Vagina (tissue), 2 donors: ENCODE measurements around the gene LCE1A.

Experiments
- POLR2A ChIP-seq, 2 donors: fragments of 450-650 bp; IDR thresholded peaks; one replicate each; pipeline ENCODE4 v1.6.1; 2017; ENCODE audit warnings: antibody characterized with exemption in 2 of 2, mild to moderate bottlenecking in 2 of 2, moderate library complexity in 2 of 2
- POLR2AphosphoS5 ChIP-seq, 2 donors: sonication (generic); formaldehyde crosslinking; IDR thresholded peaks; one replicate each; pipeline ENCODE4 v1.9.0; 2017; ENCODE audit warnings: antibody characterized with exemption in 2 of 2, mild to moderate bottlenecking in 2 of 2, low read depth in 1 of 2; ENCODE audit not compliant: insufficient read depth in 1 of 2
- TF ChIP-seq, protein P1 (sequence below), 3 experiments: fragments of 450-650 bp in 2 of 3; fragments of 200-600 bp in 1 of 3; sonication (generic) in 1 of 3; IDR thresholded peaks; one replicate each; pipeline ENCODE4 v1.5.1; 2017 to 2019; ENCODE audit warnings: antibody characterized with exemption in 3 of 3, mild to moderate bottlenecking in 2 of 3, moderate library complexity in 2 of 3

DNA sequence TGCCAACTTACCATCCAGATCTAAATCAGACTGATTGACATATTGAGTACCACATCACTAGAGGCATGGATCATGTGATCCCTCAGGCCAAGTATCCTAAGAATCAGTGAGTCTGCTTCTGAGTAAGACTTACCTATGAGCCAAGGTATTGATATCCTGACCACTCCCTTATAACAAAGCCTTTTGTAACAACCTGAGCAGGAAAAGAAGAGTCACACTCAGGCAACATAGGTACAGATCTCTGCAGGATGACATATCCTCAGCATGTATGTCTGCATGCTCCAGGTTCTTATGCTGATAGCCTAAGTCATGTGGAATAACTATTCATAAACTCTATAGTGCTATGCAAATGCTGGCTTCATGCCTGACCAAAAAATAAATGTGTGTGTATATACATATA lies 2.3 kb upstream of the LCE1A start:
- TF ChIP-seq, protein P1, sequence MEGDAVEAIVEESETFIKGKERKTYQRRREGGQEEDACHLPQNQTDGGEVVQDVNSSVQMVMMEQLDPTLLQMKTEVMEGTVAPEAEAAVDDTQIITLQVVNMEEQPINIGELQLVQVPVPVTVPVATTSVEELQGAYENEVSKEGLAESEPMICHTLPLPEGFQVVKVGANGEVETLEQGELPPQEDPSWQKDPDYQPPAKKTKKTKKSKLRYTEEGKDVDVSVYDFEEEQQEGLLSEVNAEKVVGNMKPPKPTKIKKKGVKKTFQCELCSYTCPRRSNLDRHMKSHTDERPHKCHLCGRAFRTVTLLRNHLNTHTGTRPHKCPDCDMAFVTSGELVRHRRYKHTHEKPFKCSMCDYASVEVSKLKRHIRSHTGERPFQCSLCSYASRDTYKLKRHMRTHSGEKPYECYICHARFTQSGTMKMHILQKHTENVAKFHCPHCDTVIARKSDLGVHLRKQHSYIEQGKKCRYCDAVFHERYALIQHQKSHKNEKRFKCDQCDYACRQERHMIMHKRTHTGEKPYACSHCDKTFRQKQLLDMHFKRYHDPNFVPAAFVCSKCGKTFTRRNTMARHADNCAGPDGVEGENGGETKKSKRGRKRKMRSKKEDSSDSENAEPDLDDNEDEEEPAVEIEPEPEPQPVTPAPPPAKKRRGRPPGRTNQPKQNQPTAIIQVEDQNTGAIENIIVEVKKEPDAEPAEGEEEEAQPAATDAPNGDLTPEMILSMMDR (IDR thresholded peaks at IDR 0.05), result no peak
- TF ChIP-seq POLR2A (IDR thresholded peaks at IDR 0.05) (no peak), POLR2AphosphoS5 (IDR thresholded peaks at IDR 0.05; ENCODE audit: insufficient read depth in 1 of 2, low read depth in 1 of 2) (no peak)
